Cardiac fibroblast (primary cell): ENCODE results near the gene GLT8D1.
A peak's percentile ranks its signal among the peaks of the same experiment; 100 is the strongest.

Experiments used
- DNase-seq, 2 donors: peaks; one replicate each; pipeline versions ENCODE4 v3.0.0 to v3.0.0-alpha.2; 2010; ENCODE audit warnings: low read depth in 2 of 2
- H3K4me3 ChIP-seq, 2 donors: replicated peaks in 1 of 2; 1 replicate in 1 of 2; 2 replicates in 1 of 2; pipeline ENCODE4 v1.5.1; 2011; ENCODE audit warnings: low read depth in 2 of 2, low read length in 2 of 2, mild to moderate bottlenecking in 2 of 2, moderate library complexity in 1 of 2
- CTCF ChIP-seq: IDR thresholded peaks from one replicate; pipeline ENCODE4 v1.5.1; 2011; ENCODE audit warnings: low read depth, mild to moderate bottlenecking, low read length, inconsistent platforms

The GLT8D1 gene

GRCh38 chr3:52689151-52689550 is 16.4 kb downstream of the GLT8D1 start:
- no peak for TF ChIP-seq CTCF
- no peak for DNase-seq
- no peak overlapping the region for H3K4me3 ChIP-seq

GRCh38 chr3:52688266-52688665 is 17.3 kb downstream of the GLT8D1 start:
- DNase-seq = no peak
- TF ChIP-seq CTCF = no peak
- no peak overlapping the region for H3K4me3 ChIP-seq

GRCh38 chr3:52685709-52686691 is 19.6 kb downstream of the GLT8D1 start, which contains the start of the genes GNL3 and PBRM1:
GNL3 (plus strand) TSS chr3:52686032; CDS start chr3:52686093, 61 bp downstream.
PBRM1 (minus strand) TSS chr3:52685913.
- peak; percentile 95 to 97 for DNase-seq
- no peak for TF ChIP-seq CTCF
- H3K4me3 ChIP-seq = peak within 1 kb of the TSS; percentile 83 to 88

GRCh38 chr3:52685285-52685708 is 20.3 kb downstream of the GLT8D1 start:
- H3K4me3 ChIP-seq = peak overlapping the region; percentile 83 to 88
- DNase-seq = peak; percentile 60 to 71
- no peak for TF ChIP-seq CTCF

GRCh38 chr3:52684184-52684583 is 21.4 kb downstream of the GLT8D1 start:
- H3K4me3 ChIP-seq = no peak overlapping the region
- TF ChIP-seq CTCF = no peak
- DNase-seq = no peak

DNA sequence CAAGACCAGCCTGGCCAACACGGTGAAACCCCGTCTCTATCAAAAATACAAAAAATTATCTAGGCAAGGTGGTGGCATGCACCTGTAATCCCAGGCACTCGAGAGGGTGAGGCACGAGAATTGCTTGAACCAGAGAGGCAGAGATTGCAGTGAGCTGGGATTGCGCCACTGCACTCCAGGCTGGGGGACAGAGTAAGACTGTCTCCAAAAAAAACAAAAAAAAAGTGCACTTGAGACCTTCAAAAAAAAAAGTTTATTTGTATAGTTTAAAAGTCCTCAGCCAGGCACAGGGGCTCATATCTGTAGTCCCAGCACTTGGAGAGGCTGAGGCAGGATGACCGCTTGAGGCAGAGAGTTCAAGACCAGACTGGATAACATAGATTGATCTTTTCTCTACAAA is 22.0 kb downstream of the GLT8D1 start:
- DNase-seq = peak; percentile 22 to 55
- no peak overlapping the region for H3K4me3 ChIP-seq
- no peak for TF ChIP-seq CTCF
